ENCODE measurements around the gene EHBP1. TPM values are rescaled to one million over a fixed set of nuclear protein-coding genes. Genes with fewer than 3 reads are reported as not detected.

EHBP1 gene
- total and polyA plus RNA-seq, 2 experiments from 2014 or later: 27.2 to 47.9 TPM

DNA sequence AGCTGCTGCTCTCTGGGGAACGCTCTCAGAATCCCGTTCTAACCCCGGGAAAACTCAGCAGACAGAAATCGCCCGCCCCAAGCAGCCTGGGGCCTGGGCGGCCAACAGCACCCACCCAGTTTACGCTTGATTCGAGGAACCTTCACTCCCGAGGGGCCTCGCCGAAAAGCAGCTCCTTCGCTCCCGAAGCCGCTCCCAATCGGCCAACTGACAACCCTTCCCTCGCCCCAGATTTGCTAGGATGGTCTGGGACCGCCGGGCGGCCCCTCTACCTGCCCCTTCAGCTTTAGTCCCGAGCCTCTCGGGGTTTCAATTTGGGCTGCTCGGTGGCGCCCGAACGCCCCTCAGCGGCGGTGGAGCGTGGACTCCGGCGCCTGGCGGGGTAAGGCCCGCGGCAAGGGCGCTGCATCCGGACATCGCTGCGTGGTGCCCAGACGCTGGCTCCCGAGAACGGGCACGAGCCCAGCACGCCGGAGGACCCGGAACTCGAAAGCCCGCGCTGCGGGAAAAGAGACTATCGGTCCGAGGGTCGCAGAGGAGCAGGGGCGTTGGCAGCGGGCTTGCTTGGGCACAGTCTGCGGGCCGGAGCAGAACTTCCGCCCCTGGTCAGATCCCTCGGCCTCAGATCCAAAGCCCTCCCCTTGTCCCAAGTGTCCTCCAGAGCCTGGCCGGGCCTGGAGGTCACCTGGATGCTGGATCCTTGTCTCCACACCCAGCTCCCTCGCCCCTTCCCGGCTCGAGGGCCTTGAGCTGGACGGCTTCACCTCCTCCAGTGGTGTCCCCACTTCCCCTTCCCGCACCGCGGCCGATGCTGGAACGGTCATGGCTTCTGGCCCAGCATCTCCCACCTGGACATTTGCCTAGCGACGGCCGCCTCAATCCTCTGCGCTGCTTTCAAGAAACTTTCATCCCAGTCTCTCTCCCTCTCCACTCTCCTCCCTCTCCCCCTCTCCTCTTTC lies 342.1 kb downstream of the EHBP1 start:
- H3K27me3 ChIP-seq (ENCODE audit: insufficient read depth): peaks cover 71% of the 10 kb centered on the region
- no peaks in the 10 kb centered on the region for H3K9me2 ChIP-seq (ENCODE audit: insufficient read depth)
- peaks cover 53% of the 10 kb centered on the region for H3K4me1 ChIP-seq (ENCODE audit: insufficient read depth)
- H2AFZ ChIP-seq: peak overlapping the region; percentile 54
- H3K27me3 Mint-ChIP-seq (ENCODE audit: insufficient read depth, low read depth, poor library complexity): peaks cover 87% of the 10 kb centered on the region
- peak overlapping the region; percentile 96 for H3K4me2 ChIP-seq
- TF ChIP-seq, protein P1, sequence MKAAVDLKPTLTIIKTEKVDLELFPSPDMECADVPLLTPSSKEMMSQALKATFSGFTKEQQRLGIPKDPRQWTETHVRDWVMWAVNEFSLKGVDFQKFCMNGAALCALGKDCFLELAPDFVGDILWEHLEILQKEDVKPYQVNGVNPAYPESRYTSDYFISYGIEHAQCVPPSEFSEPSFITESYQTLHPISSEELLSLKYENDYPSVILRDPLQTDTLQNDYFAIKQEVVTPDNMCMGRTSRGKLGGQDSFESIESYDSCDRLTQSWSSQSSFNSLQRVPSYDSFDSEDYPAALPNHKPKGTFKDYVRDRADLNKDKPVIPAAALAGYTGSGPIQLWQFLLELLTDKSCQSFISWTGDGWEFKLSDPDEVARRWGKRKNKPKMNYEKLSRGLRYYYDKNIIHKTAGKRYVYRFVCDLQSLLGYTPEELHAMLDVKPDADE (IDR thresholded peaks at IDR 0.05): no peak
- TF ChIP-seq EZH2 (IDR thresholded peaks at IDR 0.05; ENCODE audit: low read depth, unreplicated experiment) (peak; percentile 14), EZH2phosphoT487 (IDR thresholded peaks at IDR 0.05; ENCODE audit: unreplicated experiment) (no peak), NANOG (IDR thresholded peaks at IDR 0.05; ENCODE audit: borderline replicate concordance) (no peak), STAT1 (IDR thresholded peaks at IDR 0.05; ENCODE audit: unreplicated experiment) (no peak), ZNF331 (CRISPR knock-in tag; IDR thresholded peaks at IDR 0.05; ENCODE audit: low read depth) (no peak)
- TF ChIP-seq, protein P2, sequence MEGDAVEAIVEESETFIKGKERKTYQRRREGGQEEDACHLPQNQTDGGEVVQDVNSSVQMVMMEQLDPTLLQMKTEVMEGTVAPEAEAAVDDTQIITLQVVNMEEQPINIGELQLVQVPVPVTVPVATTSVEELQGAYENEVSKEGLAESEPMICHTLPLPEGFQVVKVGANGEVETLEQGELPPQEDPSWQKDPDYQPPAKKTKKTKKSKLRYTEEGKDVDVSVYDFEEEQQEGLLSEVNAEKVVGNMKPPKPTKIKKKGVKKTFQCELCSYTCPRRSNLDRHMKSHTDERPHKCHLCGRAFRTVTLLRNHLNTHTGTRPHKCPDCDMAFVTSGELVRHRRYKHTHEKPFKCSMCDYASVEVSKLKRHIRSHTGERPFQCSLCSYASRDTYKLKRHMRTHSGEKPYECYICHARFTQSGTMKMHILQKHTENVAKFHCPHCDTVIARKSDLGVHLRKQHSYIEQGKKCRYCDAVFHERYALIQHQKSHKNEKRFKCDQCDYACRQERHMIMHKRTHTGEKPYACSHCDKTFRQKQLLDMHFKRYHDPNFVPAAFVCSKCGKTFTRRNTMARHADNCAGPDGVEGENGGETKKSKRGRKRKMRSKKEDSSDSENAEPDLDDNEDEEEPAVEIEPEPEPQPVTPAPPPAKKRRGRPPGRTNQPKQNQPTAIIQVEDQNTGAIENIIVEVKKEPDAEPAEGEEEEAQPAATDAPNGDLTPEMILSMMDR (conservative IDR thresholded peaks at IDR 0.05; ENCODE audit: low read depth in 2 of 2): peak; percentile 26 to 59; a peak in 3 of 4 replicates
- TF ChIP-seq, protein P3, sequence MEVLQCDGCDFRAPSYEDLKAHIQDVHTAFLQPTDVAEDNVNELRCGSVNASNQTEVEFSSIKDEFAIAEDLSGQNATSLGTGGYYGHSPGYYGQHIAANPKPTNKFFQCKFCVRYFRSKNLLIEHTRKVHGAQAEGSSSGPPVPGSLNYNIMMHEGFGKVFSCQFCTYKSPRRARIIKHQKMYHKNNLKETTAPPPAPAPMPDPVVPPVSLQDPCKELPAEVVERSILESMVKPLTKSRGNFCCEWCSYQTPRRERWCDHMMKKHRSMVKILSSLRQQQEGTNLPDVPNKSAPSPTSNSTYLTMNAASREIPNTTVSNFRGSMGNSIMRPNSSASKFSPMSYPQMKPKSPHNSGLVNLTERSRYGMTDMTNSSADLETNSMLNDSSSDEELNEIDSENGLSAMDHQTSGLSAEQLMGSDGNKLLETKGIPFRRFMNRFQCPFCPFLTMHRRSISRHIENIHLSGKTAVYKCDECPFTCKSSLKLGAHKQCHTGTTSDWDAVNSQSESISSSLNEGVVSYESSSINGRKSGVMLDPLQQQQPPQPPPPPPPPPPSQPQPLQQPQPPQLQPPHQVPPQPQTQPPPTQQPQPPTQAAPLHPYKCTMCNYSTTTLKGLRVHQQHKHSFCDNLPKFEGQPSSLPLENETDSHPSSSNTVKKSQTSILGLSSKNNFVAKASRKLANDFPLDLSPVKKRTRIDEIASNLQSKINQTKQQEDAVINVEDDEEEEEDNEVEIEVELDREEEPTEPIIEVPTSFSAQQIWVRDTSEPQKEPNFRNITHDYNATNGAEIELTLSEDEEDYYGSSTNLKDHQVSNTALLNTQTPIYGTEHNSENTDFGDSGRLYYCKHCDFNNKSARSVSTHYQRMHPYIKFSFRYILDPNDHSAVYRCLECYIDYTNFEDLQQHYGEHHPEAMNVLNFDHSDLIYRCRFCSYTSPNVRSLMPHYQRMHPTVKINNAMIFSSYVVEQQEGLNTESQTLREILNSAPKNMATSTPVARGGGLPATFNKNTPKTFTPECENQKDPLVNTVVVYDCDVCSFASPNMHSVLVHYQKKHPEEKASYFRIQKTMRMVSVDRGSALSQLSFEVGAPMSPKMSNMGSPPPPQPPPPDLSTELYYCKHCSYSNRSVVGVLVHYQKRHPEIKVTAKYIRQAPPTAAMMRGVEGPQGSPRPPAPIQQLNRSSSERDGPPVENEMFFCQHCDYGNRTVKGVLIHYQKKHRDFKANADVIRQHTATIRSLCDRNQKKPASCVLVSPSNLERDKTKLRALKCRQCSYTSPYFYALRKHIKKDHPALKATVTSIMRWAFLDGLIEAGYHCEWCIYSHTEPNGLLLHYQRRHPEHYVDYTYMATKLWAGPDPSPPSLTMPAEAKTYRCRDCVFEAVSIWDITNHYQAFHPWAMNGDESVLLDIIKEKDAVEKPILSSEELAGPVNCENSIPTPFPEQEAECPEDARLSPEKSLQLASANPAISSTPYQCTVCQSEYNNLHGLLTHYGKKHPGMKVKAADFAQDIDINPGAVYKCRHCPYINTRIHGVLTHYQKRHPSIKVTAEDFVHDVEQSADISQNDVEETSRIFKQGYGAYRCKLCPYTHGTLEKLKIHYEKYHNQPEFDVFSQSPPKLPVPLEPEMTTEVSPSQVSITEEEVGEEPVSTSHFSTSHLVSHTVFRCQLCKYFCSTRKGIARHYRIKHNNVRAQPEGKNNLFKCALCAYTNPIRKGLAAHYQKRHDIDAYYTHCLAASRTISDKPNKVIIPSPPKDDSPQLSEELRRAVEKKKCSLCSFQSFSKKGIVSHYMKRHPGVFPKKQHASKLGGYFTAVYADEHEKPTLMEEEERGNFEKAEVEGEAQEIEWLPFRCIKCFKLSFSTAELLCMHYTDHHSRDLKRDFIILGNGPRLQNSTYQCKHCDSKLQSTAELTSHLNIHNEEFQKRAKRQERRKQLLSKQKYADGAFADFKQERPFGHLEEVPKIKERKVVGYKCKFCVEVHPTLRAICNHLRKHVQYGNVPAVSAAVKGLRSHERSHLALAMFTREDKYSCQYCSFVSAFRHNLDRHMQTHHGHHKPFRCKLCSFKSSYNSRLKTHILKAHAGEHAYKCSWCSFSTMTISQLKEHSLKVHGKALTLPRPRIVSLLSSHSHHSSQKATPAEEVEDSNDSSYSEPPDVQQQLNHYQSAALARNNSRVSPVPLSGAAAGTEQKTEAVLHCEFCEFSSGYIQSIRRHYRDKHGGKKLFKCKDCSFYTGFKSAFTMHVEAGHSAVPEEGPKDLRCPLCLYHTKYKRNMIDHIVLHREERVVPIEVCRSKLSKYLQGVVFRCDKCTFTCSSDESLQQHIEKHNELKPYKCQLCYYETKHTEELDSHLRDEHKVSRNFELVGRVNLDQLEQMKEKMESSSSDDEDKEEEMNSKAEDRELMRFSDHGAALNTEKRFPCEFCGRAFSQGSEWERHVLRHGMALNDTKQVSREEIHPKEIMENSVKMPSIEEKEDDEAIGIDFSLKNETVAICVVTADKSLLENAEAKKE (CRISPR knock-in tag; IDR thresholded peaks at IDR 0.05): no peak
- peaks cover 12% of the 10 kb centered on the region for H3F3A ChIP-seq (replicated peaks; ENCODE audit: low read depth)
- no peak overlapping the region for H3K27ac Mint-ChIP-seq
- no peaks in the 10 kb centered on the region; the same call in 2 of the 3 replicates for H3K9me3 Mint-ChIP-seq
- H3K4me3 Mint-ChIP-seq: peak overlapping the region; percentile 73
- no peaks in the 10 kb centered on the region for H3K36me3 ChIP-seq (ENCODE audit: insufficient read depth)
- H3K4me1 Mint-ChIP-seq: peaks cover 57% of the 10 kb centered on the region
- peaks cover 7% of the 10 kb centered on the region; the same call in 1 of the 3 replicates for H3K36me3 Mint-ChIP-seq (ENCODE audit: low read depth)
- H4K20me1 ChIP-seq (replicated peaks; ENCODE audit: insufficient read depth): peaks cover 5% of the 10 kb centered on the region; the same call in 1 of the 2 replicates
- no peaks in the 10 kb centered on the region for H3K79me2 ChIP-seq (replicated peaks; ENCODE audit: insufficient read depth)
- ATAC-seq (peak; percentile 4), DNase-seq (ENCODE audit: low spot score) (peak; percentile 72)
- H3K4me3 ChIP-seq: peak overlapping the region; percentile 89
- no peak overlapping the region for H3K27ac ChIP-seq (ENCODE audit: low read depth)

All from GM23338 (cell line).